GM12801 (cell line): ENCODE results near the gene TULP1.

Experiments used
- CTCF ChIP-seq: IDR thresholded peaks from one replicate; pipeline ENCODE4 v1.5.1; 2011; ENCODE audit warnings: control low read depth; ENCODE audit not compliant: insufficient read length; ENCODE audit errors: extremely low read depth

Gene TULP1

GRCh38 chr6:35498422-35499067, 14.2 kb downstream of the TULP1 start:
- TF ChIP-seq CTCF, result no peak

DNA sequence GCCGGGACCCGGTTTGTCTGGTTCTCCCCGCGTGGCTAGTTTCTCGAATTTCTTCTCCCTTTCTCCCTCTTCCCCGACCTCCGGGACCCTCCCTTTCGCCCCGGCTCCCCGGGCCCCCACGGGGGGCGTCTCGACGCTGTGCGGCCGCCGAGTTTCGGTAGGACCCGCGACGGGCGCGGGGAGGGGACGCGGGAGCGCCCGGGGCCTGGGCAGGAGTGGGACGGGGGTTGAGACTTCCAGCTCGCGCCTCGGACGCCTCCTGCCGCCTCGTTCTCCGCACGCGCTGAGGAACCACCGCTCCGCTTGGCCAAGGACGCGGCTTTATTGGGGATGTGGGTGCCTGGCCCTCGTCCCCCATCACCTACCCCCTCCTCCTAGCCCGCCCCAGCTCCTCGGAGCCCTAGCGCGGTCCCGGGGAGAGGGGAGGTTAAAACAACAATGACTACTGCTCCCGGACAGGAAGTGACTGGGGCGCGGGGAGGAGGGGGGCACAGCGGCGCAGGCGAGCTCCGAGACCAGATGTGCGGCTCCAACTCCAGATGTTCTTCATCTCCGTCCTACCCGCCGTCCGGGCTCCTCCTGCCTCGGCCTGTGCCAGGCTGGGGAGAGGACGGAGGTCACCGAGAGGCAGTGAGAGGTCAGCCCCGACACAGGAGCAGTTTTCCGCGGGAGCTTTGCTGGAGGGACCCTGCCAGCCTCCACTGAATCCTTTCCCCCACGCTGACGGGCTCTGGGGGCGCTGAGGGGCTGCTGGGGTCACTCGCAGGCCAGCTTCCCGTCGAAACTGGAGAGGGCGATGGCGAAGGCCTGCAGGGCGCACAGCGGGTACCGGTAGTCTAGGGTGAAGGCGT, 14.9 kb downstream of the TULP1 start:
- TF ChIP-seq CTCF, result no peak

GRCh38 chr6:35496841-35497570, 15.7 kb downstream of the TULP1 start, which contains the start of gene TEAD3:
TSS of gene TEAD3 (minus strand) at chr6:35497079.
- no peak for TF ChIP-seq CTCF

DNA sequence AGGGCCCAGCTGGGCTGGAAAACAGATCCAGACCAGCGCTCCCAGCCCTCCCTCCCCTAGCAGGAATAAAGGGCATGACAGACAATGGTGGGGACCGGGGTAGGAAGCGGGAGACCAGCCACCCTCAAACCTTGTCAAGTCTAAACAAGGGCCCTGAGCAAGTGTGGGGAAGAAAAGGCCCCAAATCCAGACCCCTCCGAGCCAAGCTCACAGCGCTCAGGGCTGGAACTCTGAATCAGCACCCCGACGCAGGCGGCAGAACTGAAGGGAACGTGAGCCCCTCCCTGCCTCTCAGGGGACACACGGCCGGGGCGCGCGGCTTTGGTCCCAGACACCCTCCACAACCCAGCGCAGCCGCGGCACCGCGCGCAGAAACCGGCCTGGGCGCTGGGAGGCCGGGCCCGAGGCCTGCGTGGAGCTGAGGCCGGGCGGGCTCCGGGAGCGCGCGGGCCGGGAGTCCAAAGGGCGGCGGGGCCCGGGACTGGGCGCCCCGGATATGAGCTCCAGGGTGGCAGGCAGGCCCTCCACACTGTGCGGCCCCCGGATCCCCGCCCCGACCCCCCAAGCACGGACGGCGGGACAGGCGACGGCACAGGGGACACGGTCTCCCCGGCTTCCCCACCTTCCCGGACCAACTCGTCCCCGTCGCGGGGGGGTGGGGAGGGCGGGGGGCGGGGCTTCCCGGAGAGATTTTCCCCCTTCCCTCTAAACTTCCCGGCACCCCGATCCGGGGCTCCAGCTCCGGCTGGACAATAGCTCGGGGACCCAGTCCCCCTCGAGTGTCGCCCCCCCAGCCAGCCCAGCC, 16.5 kb downstream of the TULP1 start:
- TF ChIP-seq CTCF, result no peak

GRCh38 chr6:35495258-35496035, 17.2 kb downstream of the TULP1 start:
- TF ChIP-seq CTCF, result no peak

GRCh38 chr6:35494161-35494563, 18.5 kb downstream of the TULP1 start:
- no peak for TF ChIP-seq CTCF
